SKM-1 (cell line): Measurements from ENCODE around the gene ITGB7.

Source experiments
- DNase-seq: peaks from one replicate; lab custom pipeline; 2025; ENCODE audit not compliant: unreplicated experiment; lab: John Stamatoyannopoulos, UW

The ITGB7 gene

GRCh38 chr12:53207042-53207441, at the start of gene ITGB7:
ITGB7 (minus strand) TSS chr12:53207251; CDS start chr12:53200443, 6,808 bp downstream.
- no peak for DNase-seq

- DNase-seq, result no peak
Measured at GRCh38 chr12:53255996-53256395, 48.9 kb upstream of the ITGB7 start.

GRCh38 chr12:53254816-53255545, 47.9 kb upstream of the ITGB7 start:
- DNase-seq, result no peak

- no peak for DNase-seq
Measured at GRCh38 chr12:53253298-53253697, 46.2 kb upstream of the ITGB7 start.

- DNase-seq, result no peak
Measured at GRCh38 chr12:53252349-53252916, 45.4 kb upstream of the ITGB7 start.

- DNase-seq, result no peak
Measured at GRCh38 chr12:53251477-53252348, 44.7 kb upstream of the ITGB7 start.

- no peak for DNase-seq
Measured at GRCh38 chr12:53245286-53245685, 38.2 kb upstream of the ITGB7 start.

- DNase-seq, result no peak
Measured at GRCh38 chr12:53244337-53244736, 37.3 kb upstream of the ITGB7 start.

- no peak for DNase-seq
Measured at GRCh38 chr12:53241623-53242412, 34.8 kb upstream of the ITGB7 start.

GRCh38 chr12:53239643-53240258, 32.7 kb upstream of the ITGB7 start:
- no peak for DNase-seq

- no peak for DNase-seq
Measured at GRCh38 chr12:53236443-53237111, 29.5 kb upstream of the ITGB7 start.

- DNase-seq, result no peak
Measured at GRCh38 chr12:53235742-53236442, 28.8 kb upstream of the ITGB7 start.

- DNase-seq, result no peak
Measured at GRCh38 chr12:53235164-53235563, 28.1 kb upstream of the ITGB7 start.

- DNase-seq, result no peak
Measured at GRCh38 chr12:53234271-53234914, 27.3 kb upstream of the ITGB7 start.

GRCh38 chr12:53233671-53234121, 26.6 kb upstream of the ITGB7 start:
- DNase-seq, result no peak

GRCh38 chr12:53232646-53233461, 25.8 kb upstream of the ITGB7 start:
- DNase-seq, result no peak

- DNase-seq, result no peak
Measured at GRCh38 chr12:53231921-53232645, 25.0 kb upstream of the ITGB7 start, which contains the start of gene RARG. RARG (minus strand) TSS chr12:53232209; CDS start chr12:53227545, 4,664 bp downstream.

- DNase-seq, result no peak
Measured at GRCh38 chr12:53231671-53231920, 24.5 kb upstream of the ITGB7 start.
